ENCODE measurements around the gene STK32B.

DNA sequence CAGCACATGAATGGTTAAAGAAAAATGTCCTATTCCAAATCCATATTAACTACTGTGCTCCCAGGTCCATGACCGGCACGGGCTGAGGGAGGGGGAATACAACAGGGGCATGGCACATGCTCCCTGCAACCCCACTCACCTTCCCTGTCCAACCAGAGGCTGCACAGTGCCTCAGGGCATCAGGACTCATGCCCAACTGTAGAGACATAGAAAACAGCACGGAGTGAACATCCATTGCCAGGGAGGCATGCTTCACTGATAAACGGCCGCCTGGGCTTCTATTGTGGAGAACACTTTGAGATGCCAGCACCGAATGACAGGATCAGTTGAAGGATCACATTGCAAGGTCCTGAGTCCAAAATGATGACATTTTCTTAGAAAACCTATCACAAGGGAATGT is 140.6 kb downstream of the STK32B start:
- TF ChIP-seq, protein P1, sequence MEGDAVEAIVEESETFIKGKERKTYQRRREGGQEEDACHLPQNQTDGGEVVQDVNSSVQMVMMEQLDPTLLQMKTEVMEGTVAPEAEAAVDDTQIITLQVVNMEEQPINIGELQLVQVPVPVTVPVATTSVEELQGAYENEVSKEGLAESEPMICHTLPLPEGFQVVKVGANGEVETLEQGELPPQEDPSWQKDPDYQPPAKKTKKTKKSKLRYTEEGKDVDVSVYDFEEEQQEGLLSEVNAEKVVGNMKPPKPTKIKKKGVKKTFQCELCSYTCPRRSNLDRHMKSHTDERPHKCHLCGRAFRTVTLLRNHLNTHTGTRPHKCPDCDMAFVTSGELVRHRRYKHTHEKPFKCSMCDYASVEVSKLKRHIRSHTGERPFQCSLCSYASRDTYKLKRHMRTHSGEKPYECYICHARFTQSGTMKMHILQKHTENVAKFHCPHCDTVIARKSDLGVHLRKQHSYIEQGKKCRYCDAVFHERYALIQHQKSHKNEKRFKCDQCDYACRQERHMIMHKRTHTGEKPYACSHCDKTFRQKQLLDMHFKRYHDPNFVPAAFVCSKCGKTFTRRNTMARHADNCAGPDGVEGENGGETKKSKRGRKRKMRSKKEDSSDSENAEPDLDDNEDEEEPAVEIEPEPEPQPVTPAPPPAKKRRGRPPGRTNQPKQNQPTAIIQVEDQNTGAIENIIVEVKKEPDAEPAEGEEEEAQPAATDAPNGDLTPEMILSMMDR (IDR thresholded peaks at IDR 0.05) = no peak
- TF ChIP-seq RAD21 (conservative IDR thresholded peaks at IDR 0.05 in 1 of 2, IDR thresholded peaks at IDR 0.05 in 1 of 2) (no peak), POLR2A (IDR thresholded peaks at IDR 0.05; ENCODE audit: low read length) (no peak), SMC3 (IDR thresholded peaks at IDR 0.05) (no peak), EP300 (IDR thresholded peaks at IDR 0.05) (no peak), MAFK (IDR thresholded peaks at IDR 0.05; ENCODE audit: partially characterized antibody) (no peak), ZC3H11A (IDR thresholded peaks at IDR 0.05) (no peak), RFX5 (IDR thresholded peaks at IDR 0.05) (no peak), JUNB (IDR thresholded peaks at IDR 0.05) (no peak), NFE2L2 (conservative IDR thresholded peaks at IDR 0.05; ENCODE audit: low read length) (no peak), CHD2 (IDR thresholded peaks at IDR 0.05; ENCODE audit: low read length, partially characterized antibody) (no peak), MYC (IDR thresholded peaks at IDR 0.05; ENCODE audit: borderline replicate concordance, low read length) (no peak), CHD4 (IDR thresholded peaks at IDR 0.05; ENCODE audit: borderline replicate concordance) (no peak)
- TF ChIP-seq, protein P2, sequence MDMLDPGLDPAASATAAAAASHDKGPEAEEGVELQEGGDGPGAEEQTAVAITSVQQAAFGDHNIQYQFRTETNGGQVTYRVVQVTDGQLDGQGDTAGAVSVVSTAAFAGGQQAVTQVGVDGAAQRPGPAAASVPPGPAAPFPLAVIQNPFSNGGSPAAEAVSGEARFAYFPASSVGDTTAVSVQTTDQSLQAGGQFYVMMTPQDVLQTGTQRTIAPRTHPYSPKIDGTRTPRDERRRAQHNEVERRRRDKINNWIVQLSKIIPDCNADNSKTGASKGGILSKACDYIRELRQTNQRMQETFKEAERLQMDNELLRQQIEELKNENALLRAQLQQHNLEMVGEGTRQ (IDR thresholded peaks at IDR 0.05) = no peak

Data from A549 (cell line).